Fibroblast of the conjunctiva (primary cell): ENCODE data around the gene VMP1.
"Not testable (repeated sequence)": the region's sequence is repeated elsewhere in the genome, so short reads cannot be mapped to it uniquely, and the experiment has no call there.

Experiments
- DNase-seq: peaks from one replicate; pipeline ENCODE4 v3.0.0-alpha.2; 2010; ENCODE audit warnings: low read depth

VMP1 gene

GRCh38 chr17:59812139-59812538 is 104.7 kb downstream of the VMP1 start:
- DNase-seq, result no peak

- DNase-seq, result no peak
Measured at GRCh38 chr17:59814276-59814675, 106.8 kb downstream of the VMP1 start.

- no peak for DNase-seq
Measured at GRCh38 chr17:59814685-59815084, 107.2 kb downstream of the VMP1 start.

- no peak for DNase-seq
Measured at GRCh38 chr17:59815965-59816364, 108.5 kb downstream of the VMP1 start.

GRCh38 chr17:59825533-59826322 is 118.3 kb downstream of the VMP1 start:
- peak; percentile 94 for DNase-seq

- DNase-seq, result no peak
Measured at GRCh38 chr17:59826706-59827453, 119.4 kb downstream of the VMP1 start.

GRCh38 chr17:59827721-59828477 is 120.4 kb downstream of the VMP1 start:
- DNase-seq, result no peak

- no peak for DNase-seq
Measured at GRCh38 chr17:59828478-59828760, 121.0 kb downstream of the VMP1 start.

- not testable (repeated sequence) for DNase-seq
Measured at GRCh38 chr17:59828819-59829216, 121.4 kb downstream of the VMP1 start.

- DNase-seq, result no peak
Measured at GRCh38 chr17:59829217-59830006, 122.0 kb downstream of the VMP1 start.

GRCh38 chr17:59830007-59830630 is 122.7 kb downstream of the VMP1 start:
- no peak for DNase-seq

GRCh38 chr17:59830846-59831486 is 123.5 kb downstream of the VMP1 start:
- no peak for DNase-seq

- no peak for DNase-seq
Measured at GRCh38 chr17:59832883-59833379, 125.5 kb downstream of the VMP1 start.

GRCh38 chr17:59837308-59838051 is 130.0 kb downstream of the VMP1 start:
- DNase-seq, result peak; percentile 100

- no peak for DNase-seq
Measured at GRCh38 chr17:59838052-59838916, 130.8 kb downstream of the VMP1 start.

- no peak for DNase-seq
Measured at GRCh38 chr17:59839651-59840328, 132.3 kb downstream of the VMP1 start.

- no peak for DNase-seq
Measured at GRCh38 chr17:59840329-59841090, 133.1 kb downstream of the VMP1 start.
